Gastrocnemius medialis (tissue), 4 donors: ENCODE data around the gene SLC16A7.

ENCODE experiments used
- CTCF ChIP-seq, 5 experiments: fragments of 450-650 bp in 3 of 5; fragments of 200-600 bp in 2 of 5; sonication (generic) in 2 of 5; IDR thresholded peaks in 4 of 5; conservative IDR thresholded peaks in 1 of 5; 1 replicate in 4 of 5; 2 replicates in 1 of 5; pipeline ENCODE4 v1.5.1; 2016 to 2019; ENCODE audit warnings: antibody characterized with exemption in 5 of 5, mild to moderate bottlenecking in 3 of 5, moderate library complexity in 3 of 5
- POLR2A ChIP-seq, 2 donors: fragments of 450-650 bp; IDR thresholded peaks; one replicate each; pipeline ENCODE4 v1.6.1; 2017; ENCODE audit warnings: antibody characterized with exemption in 2 of 2, mild to moderate bottlenecking in 2 of 2, moderate library complexity in 2 of 2

GRCh38 chr12:59803735-59804134 is 207.9 kb downstream of the SLC16A7 start:
- no peak for TF ChIP-seq CTCF (IDR thresholded peaks at IDR 0.05 in 4 of 5, conservative IDR thresholded peaks at IDR 0.05 in 1 of 5)
- TF ChIP-seq POLR2A (IDR thresholded peaks at IDR 0.05), result no peak
